ENCODE results near the gene PFN3. TPM values are rescaled to one million over a fixed set of nuclear protein-coding genes. Genes with fewer than 3 reads are reported as not detected.

The PFN3 gene
- total and polyA plus RNA-seq, 2 experiments from 2014 or later, result 1.9 to 2.0 TPM

DNA sequence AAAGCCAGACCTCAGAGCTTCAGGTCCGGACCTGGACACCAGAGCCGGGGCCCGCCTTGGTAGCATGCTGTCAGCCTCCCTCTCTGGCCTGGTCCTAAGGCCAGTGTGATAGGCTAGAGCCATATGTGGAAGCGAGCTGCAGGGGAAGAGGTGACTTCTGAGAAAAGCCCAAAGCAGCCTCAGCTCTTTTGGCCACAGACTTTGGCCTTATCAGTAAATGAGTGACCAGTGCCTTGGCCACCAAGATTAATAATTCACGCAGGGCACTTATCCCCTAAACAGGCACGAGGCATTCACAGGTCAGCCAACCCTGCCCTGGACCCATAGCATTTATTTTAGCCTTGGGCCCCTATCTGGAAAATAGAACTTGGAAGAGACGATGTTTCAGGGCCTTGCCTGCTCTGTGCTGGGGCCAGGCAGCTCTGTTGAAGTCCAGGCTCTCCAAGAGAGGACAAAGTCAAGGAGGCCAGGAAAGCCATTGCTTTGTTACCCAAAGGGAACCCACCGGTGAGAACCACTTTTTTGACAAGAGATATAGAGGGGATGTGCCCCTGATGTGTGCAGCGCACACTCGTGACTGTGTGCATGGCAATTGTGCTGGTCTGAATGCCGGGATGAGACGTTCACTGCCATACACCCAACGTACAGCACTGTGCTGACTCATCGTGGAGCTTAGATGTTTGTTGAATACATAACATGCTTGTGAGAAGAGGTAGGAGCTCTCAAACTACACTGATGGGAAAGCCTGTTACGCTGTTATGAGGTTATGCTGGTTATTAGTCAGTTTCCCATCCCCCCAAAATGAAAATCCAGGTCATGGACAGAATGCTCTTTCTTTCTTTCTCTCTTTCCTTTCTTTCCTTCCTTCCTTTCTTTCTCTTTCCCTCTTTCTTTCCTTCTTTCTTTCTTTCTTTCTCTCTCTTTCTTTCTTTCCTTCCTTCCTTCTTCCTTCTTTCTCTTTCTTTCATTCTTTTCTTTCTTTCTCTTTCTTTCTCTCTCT, 21.3 kb downstream of the PFN3 start:
- Mint-ChIP-seq H3K36me3 (ENCODE audit: low read depth) (no peaks in the 10 kb centered on the region), H3K4me1 (peaks cover 13% of the 10 kb centered on the region), H3K4me3 (no peak overlapping the region), H3K27me3 (ENCODE audit: insufficient read depth, low read depth, poor library complexity) (peaks cover 24% of the 10 kb centered on the region), H3K27ac (0 out of 2 replicates have a peak overlapping the region, but pooled peaks have one; percentile 14), H3K9me3 (no peaks in the 10 kb centered on the region)
- Histone ChIP-seq H3K4me1 (ENCODE audit: insufficient read depth) (0 out of 2 replicates have a peak, but pooled peaks cover 2% of the 10 kb centered on the region), H2AFZ (no peak overlapping the region), H3K27me3 (ENCODE audit: insufficient read depth) (no peaks in the 10 kb centered on the region), H3K36me3 (ENCODE audit: insufficient read depth) (no peaks in the 10 kb centered on the region), H3K27ac (ENCODE audit: low read depth) (no peak overlapping the region), H4K20me1 (replicated peaks; ENCODE audit: insufficient read depth) (no peaks in the 10 kb centered on the region), H3K9me2 (ENCODE audit: insufficient read depth) (no peaks in the 10 kb centered on the region), H3F3A (replicated peaks; ENCODE audit: low read depth) (no peaks in the 10 kb centered on the region), H3K4me2 (no peak overlapping the region), H3K4me3 (no peak overlapping the region), H3K79me2 (replicated peaks; ENCODE audit: insufficient read depth) (no peaks in the 10 kb centered on the region)
- DNase-seq (ENCODE audit: low spot score) (no peak), ATAC-seq (no peak)
- TF ChIP-seq, protein P1, sequence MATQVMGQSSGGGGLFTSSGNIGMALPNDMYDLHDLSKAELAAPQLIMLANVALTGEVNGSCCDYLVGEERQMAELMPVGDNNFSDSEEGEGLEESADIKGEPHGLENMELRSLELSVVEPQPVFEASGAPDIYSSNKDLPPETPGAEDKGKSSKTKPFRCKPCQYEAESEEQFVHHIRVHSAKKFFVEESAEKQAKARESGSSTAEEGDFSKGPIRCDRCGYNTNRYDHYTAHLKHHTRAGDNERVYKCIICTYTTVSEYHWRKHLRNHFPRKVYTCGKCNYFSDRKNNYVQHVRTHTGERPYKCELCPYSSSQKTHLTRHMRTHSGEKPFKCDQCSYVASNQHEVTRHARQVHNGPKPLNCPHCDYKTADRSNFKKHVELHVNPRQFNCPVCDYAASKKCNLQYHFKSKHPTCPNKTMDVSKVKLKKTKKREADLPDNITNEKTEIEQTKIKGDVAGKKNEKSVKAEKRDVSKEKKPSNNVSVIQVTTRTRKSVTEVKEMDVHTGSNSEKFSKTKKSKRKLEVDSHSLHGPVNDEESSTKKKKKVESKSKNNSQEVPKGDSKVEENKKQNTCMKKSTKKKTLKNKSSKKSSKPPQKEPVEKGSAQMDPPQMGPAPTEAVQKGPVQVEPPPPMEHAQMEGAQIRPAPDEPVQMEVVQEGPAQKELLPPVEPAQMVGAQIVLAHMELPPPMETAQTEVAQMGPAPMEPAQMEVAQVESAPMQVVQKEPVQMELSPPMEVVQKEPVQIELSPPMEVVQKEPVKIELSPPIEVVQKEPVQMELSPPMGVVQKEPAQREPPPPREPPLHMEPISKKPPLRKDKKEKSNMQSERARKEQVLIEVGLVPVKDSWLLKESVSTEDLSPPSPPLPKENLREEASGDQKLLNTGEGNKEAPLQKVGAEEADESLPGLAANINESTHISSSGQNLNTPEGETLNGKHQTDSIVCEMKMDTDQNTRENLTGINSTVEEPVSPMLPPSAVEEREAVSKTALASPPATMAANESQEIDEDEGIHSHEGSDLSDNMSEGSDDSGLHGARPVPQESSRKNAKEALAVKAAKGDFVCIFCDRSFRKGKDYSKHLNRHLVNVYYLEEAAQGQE (IDR thresholded peaks at IDR 0.05; ENCODE audit: unreplicated experiment), result no peak
- TF ChIP-seq ZNF331 (CRISPR knock-in tag; IDR thresholded peaks at IDR 0.05; ENCODE audit: low read depth) (no peak), NANOG (IDR thresholded peaks at IDR 0.05; ENCODE audit: borderline replicate concordance) (no peak)
- TF ChIP-seq, protein P2, sequence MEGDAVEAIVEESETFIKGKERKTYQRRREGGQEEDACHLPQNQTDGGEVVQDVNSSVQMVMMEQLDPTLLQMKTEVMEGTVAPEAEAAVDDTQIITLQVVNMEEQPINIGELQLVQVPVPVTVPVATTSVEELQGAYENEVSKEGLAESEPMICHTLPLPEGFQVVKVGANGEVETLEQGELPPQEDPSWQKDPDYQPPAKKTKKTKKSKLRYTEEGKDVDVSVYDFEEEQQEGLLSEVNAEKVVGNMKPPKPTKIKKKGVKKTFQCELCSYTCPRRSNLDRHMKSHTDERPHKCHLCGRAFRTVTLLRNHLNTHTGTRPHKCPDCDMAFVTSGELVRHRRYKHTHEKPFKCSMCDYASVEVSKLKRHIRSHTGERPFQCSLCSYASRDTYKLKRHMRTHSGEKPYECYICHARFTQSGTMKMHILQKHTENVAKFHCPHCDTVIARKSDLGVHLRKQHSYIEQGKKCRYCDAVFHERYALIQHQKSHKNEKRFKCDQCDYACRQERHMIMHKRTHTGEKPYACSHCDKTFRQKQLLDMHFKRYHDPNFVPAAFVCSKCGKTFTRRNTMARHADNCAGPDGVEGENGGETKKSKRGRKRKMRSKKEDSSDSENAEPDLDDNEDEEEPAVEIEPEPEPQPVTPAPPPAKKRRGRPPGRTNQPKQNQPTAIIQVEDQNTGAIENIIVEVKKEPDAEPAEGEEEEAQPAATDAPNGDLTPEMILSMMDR (conservative IDR thresholded peaks at IDR 0.05; ENCODE audit: low read depth in 2 of 2), result no peak
- TF ChIP-seq, protein P3, sequence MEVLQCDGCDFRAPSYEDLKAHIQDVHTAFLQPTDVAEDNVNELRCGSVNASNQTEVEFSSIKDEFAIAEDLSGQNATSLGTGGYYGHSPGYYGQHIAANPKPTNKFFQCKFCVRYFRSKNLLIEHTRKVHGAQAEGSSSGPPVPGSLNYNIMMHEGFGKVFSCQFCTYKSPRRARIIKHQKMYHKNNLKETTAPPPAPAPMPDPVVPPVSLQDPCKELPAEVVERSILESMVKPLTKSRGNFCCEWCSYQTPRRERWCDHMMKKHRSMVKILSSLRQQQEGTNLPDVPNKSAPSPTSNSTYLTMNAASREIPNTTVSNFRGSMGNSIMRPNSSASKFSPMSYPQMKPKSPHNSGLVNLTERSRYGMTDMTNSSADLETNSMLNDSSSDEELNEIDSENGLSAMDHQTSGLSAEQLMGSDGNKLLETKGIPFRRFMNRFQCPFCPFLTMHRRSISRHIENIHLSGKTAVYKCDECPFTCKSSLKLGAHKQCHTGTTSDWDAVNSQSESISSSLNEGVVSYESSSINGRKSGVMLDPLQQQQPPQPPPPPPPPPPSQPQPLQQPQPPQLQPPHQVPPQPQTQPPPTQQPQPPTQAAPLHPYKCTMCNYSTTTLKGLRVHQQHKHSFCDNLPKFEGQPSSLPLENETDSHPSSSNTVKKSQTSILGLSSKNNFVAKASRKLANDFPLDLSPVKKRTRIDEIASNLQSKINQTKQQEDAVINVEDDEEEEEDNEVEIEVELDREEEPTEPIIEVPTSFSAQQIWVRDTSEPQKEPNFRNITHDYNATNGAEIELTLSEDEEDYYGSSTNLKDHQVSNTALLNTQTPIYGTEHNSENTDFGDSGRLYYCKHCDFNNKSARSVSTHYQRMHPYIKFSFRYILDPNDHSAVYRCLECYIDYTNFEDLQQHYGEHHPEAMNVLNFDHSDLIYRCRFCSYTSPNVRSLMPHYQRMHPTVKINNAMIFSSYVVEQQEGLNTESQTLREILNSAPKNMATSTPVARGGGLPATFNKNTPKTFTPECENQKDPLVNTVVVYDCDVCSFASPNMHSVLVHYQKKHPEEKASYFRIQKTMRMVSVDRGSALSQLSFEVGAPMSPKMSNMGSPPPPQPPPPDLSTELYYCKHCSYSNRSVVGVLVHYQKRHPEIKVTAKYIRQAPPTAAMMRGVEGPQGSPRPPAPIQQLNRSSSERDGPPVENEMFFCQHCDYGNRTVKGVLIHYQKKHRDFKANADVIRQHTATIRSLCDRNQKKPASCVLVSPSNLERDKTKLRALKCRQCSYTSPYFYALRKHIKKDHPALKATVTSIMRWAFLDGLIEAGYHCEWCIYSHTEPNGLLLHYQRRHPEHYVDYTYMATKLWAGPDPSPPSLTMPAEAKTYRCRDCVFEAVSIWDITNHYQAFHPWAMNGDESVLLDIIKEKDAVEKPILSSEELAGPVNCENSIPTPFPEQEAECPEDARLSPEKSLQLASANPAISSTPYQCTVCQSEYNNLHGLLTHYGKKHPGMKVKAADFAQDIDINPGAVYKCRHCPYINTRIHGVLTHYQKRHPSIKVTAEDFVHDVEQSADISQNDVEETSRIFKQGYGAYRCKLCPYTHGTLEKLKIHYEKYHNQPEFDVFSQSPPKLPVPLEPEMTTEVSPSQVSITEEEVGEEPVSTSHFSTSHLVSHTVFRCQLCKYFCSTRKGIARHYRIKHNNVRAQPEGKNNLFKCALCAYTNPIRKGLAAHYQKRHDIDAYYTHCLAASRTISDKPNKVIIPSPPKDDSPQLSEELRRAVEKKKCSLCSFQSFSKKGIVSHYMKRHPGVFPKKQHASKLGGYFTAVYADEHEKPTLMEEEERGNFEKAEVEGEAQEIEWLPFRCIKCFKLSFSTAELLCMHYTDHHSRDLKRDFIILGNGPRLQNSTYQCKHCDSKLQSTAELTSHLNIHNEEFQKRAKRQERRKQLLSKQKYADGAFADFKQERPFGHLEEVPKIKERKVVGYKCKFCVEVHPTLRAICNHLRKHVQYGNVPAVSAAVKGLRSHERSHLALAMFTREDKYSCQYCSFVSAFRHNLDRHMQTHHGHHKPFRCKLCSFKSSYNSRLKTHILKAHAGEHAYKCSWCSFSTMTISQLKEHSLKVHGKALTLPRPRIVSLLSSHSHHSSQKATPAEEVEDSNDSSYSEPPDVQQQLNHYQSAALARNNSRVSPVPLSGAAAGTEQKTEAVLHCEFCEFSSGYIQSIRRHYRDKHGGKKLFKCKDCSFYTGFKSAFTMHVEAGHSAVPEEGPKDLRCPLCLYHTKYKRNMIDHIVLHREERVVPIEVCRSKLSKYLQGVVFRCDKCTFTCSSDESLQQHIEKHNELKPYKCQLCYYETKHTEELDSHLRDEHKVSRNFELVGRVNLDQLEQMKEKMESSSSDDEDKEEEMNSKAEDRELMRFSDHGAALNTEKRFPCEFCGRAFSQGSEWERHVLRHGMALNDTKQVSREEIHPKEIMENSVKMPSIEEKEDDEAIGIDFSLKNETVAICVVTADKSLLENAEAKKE (CRISPR knock-in tag; IDR thresholded peaks at IDR 0.05), result no peak
- TF ChIP-seq, protein P4, sequence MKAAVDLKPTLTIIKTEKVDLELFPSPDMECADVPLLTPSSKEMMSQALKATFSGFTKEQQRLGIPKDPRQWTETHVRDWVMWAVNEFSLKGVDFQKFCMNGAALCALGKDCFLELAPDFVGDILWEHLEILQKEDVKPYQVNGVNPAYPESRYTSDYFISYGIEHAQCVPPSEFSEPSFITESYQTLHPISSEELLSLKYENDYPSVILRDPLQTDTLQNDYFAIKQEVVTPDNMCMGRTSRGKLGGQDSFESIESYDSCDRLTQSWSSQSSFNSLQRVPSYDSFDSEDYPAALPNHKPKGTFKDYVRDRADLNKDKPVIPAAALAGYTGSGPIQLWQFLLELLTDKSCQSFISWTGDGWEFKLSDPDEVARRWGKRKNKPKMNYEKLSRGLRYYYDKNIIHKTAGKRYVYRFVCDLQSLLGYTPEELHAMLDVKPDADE (IDR thresholded peaks at IDR 0.05), result no peak

All from GM23338 (cell line).